SK-N-DZ (cell line): Measurements from ENCODE around the gene ADIG.

Source experiments
- DNase-seq: peaks from one replicate; pipeline ENCODE4 v3.0.0-alpha.2; 2015; ENCODE audit warnings: low spot score

ADIG gene

DNA sequence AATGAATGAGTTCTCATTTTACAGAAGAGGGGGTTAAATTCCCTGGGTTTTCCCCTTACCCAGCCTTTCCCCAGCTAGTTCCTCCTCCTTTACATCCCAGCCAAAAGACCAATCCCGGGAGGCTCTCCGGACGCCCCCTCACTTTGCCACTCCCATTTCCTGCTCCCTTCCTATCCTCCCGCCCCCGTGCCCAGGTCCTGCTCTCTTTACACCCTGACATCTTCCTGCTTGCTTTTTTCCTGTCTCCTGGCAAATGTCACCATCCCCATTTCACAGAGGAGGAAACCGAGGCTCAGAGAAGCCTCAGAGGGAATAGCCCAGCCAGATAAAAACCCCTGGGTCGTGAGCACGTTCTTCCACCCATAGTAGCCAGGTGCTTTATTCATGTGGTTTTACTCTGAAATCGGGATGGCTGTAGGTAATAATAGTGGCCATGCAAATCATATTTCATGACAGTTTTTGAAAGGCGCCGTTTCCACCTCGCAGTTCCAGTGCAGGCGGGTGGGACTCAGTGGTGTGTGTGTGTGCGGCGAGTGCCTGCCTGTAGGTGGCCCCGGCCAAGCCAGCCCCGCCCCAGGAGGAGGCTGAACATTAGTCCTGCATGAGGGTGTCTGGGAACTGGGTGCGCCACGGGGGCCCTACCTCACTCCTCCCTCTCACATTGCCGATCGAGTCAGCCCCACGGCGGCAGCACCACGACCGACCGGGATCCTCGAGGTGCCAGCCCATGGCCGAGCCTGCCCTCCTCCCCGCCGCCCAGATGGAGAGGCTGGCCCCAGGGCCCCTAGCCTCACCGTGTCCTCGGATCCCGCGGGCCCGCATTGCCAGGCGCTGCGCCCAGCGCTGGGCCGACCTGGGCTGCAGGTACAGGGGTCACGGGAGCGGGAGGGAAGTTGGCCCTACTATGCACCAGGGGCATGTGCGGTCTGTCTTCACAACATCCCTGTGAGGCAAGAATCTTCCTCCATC, 20.5 kb downstream of the ADIG start, which contains the start of gene ARHGAP40:
TSS of gene ARHGAP40 (plus strand) at position 594 of the 969 bp plus-strand sequence.
- DNase-seq: no peak

DNA sequence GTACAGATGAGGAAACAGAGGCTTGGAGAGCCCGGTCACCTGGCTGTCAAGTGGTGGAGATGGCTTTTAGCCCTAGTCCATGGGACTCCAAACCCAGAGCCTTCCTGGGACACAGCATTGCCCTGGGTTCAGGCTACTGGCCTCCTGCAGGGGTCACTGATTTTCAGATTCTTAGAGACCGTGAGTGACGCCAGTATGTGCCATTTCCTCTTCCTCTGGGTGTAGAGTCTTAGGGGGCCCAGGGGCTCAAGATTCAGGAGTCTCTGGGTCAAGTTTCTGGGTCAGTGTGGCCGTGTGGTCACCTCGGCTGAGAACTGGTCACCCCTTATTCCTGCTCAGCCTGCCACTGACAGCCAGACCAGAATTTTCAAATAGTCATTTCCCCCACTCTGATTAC, 21.2 kb downstream of the ADIG start:
- no peak for DNase-seq

- no peak for DNase-seq
These were observed 22.3 kb downstream of the ADIG start for GRCh38 chr20:38603286-38603685.

DNA sequence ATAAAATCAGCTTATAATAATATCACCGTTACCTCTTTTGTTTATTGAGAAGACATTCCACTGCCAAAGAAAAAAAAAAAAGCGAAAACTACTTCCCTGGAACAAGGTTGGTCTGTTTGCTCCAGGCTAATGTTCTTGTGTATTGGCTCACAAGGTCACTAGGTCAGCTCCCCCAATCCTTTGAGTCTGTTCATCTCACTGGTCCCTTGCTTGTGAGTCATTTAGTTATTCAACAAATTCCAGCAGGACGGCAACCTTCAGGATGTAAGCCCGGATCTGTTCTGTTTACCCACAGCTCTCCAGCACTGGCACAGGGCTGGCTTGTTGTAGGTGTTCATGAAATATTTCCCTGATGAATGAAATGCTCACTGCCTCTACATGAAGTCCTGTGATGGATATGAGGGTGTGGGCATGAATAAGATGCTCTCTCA, 23.9 kb downstream of the ADIG start:
- DNase-seq: no peak

GRCh38 chr20:38607351-38607750, 26.4 kb downstream of the ADIG start:
- no peak for DNase-seq

DNA sequence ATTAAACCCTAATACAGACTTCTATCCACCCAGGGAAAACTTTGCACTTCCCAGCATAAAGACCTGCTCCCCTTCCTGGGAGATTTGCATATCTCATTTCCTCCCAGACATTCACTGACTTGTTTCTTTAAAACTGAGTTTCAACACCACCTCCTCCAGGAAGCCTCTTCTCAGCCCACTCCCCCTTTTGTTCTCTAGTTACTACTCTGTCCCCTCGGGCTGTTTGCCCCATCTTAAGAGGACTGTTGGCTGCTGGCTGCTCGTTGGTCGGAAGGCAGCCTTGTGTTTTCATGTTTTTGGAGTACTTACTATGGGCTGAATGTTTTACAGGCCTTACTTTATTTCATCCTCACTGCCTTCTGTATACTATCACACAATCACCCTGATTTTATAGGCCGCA, 27.2 kb downstream of the ADIG start:
- no peak for DNase-seq

GRCh38 chr20:38609815-38610214, 28.8 kb downstream of the ADIG start:
- peak; percentile 53 for DNase-seq

- DNase-seq: no peak
These were observed 29.5 kb downstream of the ADIG start for GRCh38 chr20:38610521-38610920.

DNA sequence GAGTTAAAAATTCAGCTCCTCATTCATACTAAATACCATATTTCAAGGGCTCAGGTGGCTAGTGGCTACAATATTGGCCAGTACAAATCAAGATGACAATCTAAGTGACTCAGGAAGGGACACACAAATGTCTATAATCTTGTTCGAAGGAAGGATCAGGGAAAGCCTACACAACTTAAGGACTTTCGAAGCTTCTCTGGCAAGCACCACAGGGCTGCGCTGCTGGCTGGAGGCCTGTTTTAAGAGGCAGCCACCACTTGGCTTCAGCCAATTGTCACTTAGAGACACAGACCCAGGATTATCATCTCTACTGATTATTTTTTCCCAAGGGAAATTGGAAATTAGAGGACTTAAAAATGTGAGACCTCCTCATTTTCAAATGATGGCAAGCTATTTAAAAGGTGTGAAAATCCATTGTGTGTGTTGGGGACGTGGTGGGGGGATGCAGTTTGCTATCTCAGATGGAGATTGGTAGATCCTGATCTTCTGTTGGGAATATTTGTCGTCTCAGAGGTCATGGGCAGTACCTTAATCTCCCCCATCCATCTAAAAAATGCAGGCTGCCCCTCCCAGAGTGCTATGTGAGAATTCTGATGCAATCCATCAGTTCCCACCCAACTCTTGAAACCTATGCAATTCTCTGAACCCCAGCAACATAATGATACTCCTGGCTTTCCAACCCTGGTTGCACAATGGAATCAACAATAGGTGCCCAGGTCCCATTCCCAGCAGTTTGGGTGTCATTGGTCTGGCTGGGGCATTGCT, 31.9 kb downstream of the ADIG start:
- DNase-seq: no peak

GRCh38 chr20:38615283-38615682, 34.3 kb downstream of the ADIG start:
- no peak for DNase-seq

DNA sequence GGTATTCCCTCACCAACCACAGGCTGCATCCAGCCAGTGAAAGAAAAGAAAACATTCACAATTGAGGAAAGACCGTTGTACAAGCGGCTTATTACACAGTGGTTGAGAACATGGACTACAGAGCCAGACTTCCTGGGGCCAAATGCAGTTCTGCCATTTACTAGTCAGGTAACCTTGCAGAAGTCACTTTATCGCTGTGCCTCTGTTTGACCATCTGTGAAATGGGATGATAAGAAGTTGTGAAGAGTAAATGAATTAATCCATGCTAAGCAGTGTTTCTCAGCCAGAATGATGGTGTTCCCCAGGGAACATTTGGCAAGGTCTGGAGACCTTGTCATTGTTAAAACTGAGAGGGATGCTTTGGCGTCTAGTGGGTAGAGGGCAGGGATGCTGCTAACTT, 35.5 kb downstream of the ADIG start:
- DNase-seq: no peak

- no peak for DNase-seq
These were observed 36.2 kb downstream of the ADIG start for GRCh38 chr20:38617011-38617829.

DNA sequence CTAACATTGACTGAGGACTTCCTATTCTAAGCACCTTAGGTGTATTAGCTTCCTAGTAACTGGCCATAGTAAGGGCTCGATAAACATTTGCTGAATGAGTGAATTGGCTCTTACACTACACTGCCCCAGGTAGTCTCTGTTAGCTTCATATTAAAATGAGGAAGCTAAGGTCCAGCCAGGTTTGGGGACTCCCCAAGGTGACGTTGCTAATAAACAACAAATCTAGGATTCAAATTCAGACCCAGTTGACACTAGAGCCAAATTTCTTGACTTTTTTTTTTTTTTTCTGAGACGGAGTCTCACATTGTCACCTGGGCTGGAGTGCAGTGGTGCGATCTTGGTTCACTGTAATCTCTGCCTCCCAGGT, 36.8 kb downstream of the ADIG start:
- no peak for DNase-seq

GRCh38 chr20:38620441-38620840, 39.4 kb downstream of the ADIG start:
- DNase-seq: no peak

DNA sequence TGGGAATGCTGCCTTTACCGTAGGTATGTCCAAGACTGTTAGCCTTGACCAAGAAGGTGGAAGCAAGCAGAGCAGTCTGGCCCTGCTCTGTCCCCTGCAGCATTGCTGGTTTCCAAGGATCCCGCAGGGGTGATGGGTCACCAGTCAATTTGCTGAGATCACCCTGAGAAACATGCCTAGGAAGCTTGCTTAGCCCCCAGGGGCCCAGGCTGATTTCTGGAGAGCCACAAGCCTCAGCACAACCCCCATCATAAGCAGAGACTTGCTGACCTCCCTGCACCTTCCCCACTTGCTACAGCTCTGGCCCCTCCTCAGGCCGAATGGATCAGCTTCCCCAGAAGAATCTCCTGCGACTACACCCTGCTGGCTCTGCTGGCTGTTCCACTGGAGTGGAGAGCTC, 42.1 kb downstream of the ADIG start:
- DNase-seq: no peak

DNA sequence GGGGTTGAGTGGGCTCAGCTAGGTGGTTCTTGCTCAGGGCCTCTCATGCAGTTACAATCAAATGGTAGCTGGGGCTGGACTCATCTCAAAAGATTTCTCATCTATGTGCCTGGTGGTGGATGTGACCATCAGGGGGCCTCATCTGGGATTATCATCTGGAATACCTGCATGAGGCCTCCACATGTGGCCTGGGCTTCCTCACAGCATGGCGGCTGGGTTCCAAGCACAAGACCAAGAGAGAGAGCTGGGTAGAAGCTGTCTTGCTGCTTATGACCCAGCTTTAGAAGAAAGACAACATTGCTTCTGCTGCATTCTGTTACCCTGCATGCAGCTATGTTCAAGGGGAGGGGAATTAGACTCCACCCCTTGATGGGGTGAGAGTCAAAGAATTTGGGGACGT, 43.1 kb downstream of the ADIG start:
- DNase-seq: no peak

- DNase-seq: no peak
These were observed 44.9 kb downstream of the ADIG start for GRCh38 chr20:38625896-38626295.

DNA sequence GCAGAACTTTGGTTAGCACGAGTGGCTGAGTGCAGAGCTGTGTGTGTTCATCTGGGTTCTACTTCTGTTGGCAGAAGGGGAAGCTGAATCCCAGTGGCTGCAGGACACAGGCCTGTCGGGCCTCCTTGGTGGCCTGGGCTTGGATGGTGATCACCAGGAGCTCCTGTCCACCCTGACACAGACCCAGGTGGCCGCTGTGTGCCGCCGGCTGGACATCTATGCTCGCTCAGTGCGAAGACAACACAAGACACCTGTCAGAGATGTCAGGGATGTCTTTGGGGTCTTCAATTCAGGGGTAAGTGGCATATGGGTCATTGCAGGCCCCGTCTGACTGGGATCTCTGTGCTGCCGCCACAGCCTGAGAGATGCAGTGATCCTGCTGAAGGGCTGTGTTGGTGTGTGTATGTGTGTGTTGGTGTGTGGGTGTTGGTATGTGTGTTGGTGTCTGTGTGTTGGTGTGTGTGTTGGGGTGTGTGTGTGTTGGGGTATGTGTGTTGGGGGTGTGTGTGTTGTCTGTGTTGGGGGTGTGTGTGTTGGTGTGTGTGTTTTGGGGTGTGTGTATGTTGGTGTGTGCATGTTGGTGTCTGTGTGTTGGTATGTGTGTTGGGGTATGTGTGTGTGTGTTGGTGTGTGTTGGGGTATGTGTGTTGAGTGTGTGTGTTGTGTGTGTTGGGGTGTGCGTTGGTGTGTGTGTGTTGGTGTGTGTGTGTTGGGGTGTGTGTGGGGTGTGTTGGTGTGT, 46.1 kb downstream of the ADIG start:
- no peak for DNase-seq

DNA sequence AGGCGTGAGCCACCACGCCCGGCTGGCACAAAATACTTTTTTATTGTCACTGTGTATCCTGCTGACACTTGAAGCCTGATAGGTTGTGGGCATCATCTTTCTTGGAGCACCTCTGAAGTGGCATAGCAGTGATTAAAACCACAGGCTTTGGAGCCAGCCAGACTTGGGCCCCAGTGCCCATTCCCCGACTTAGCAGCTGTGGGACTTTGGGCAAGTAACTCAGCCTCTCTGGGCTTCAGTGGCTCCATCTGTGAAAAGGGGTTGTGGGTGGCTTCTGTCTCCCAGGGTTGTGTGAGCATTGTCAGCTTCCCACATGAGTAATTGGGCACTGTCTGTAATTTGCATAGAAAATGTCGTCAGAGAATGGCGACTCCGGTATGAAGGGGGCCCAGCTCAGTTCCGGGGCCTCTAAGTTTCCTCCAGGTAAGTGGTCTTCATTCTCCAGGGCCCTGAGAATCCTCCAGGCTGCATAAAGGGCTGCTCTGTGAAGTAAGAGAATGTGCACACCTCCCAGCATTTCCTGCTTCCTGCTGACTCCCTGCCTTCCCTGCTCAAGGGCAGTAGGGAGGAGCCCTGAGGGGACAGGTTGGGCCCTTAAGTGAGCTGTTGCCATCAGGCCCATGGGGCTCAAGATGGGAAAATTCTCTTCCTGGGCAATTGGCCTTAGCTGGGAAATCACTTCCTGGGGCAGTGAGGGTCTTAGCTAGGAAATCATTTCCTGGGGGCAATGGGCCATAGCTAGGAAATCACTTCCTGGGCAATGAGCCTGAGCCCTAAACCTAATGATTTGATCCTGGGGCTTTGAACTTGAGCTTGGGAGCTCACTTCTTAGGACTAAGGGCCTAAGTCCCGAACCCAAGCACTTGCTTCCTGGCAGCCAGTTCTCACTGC, 47.8 kb downstream of the ADIG start:
- no peak for DNase-seq

DNA sequence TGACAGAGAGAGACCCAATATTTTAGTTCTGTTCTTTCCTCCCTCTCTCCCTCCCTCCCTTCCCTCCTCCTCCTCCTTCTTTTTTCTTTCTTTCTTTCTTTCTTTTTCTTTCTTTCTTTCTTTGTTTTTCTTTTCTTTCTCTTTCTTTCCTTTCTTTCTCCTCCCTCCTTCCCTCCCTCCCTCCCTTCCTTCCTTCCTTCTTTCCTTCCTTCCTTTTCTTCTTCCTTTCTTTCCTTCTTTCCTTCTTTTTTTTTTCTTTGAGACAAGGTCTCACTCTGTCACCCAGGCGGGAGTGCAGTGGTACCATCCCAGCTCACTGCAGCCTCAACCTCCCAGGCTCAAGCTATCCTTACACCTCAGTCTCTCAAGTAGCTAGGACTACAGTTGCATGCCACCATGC, 49.0 kb downstream of the ADIG start:
- DNase-seq: no peak
